Umbilical cord (tissue), 2 donors: ENCODE data around the gene BTG1. TPM values are rescaled to one million over a fixed set of nuclear protein-coding genes. Genes with fewer than 3 reads are reported as not detected.
A peak's percentile ranks its signal among the peaks of the same experiment; 100 is the strongest.
"Not testable (repeated sequence)": the region's sequence is repeated elsewhere in the genome, so short reads cannot be mapped to it uniquely, and the experiment has no call there.

ENCODE experiments used
- DNase-seq: peaks from one replicate; pipeline ENCODE4 v3.0.0-alpha.2; 2015; ENCODE audit warnings: low spot score
- total RNA-seq: library from RNA; depleted of rRNA; stranded (reverse); fragments of >200 nt; gene quantifications from one replicate; pipeline ENCODE4 v1.2.3, GENCODE V29; 2014; ENCODE audit warnings: low replicate concordance; ENCODE audit not compliant: insufficient read depth

The BTG1 gene
- total RNA-seq, 1 donor from 2014 or later = 26.7 TPM

DNA sequence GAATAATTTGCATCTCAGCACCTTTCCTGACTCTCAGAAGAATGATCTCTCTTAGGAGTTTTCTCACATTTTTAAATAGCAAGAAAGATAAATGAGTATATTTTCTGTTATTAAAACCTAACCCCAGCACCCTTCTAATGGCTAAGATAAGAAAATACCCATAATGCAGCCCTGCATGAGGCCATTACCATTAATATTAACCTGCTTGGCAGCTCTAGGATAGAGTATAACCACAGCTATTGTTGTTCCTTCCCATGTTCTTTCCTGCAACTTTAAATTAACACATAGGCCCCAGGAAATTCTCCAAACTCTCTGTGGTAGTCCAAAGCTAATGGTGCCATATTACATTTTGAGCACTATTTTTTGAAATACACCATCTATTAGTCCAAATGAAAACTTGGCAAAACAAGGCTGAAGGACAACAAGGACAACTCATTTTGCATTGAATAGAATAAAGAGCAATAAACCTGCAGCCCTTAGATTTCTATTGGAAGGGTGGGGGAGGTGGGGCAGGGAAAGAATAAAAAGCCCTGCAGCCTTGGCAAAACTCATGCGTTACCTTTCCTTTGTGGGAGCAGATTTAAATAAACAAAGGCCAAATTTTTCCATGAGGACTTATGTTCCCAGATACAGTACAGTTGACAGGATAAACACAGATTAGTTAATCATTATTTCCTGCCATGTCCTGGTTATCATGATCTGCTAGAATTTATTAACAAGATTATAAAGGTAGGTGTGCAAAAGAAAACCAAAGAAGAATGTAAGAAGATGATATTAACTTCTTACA is 46.9 kb downstream of the BTG1 start:
- no peak for DNase-seq

- DNase-seq = peak; percentile 6
Measured at GRCh38 chr12:92096346-92097136, 49.1 kb downstream of the BTG1 start.

GRCh38 chr12:92094751-92095161 is 50.9 kb downstream of the BTG1 start:
- DNase-seq = no peak

DNA sequence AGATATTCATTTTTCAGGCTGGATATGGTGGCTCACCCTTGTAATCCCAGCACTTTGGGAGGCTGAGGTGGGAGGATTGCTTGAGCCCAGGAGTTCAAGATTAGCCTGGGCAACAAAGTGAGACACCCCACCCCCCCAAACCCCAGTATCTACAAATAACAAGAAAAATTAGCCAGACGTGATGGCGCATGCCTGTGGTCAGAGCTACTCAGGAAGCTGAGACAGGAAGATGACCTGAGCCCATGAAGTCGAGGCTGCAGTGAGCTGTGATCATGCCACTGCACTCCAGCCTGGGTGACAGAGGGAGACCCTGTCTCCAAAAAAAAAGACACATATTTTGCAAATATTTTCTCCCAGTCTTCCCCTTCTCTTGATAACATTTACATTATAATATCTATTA is 51.3 kb downstream of the BTG1 start:
- not testable (repeated sequence) for DNase-seq
